Putamen (tissue), 1 donor: ENCODE results near the gene NME7.
"Not testable (repeated sequence)": the region's sequence is repeated elsewhere in the genome, so short reads cannot be mapped to it uniquely, and the experiment has no call there.

Experiments
- DNase-seq: peaks from one replicate; pipeline ENCODE4 v3.0.0-alpha.2; 2016; ENCODE audit warnings: low spot score

The NME7 gene

GRCh38 chr1:169305356-169305755, 62.2 kb downstream of the NME7 start:
- DNase-seq = no peak

- no peak for DNase-seq
Observed at GRCh38 chr1:169300854-169301253, 66.7 kb downstream of the NME7 start.

GRCh38 chr1:169298441-169298840, 69.2 kb downstream of the NME7 start:
- no peak for DNase-seq

GRCh38 chr1:169295846-169296245, 71.8 kb downstream of the NME7 start:
- no peak for DNase-seq

GRCh38 chr1:169295425-169295824, 72.2 kb downstream of the NME7 start:
- DNase-seq = no peak

- DNase-seq = no peak
Observed at GRCh38 chr1:169289016-169289415, 78.6 kb downstream of the NME7 start.

GRCh38 chr1:169288011-169288414, 79.6 kb downstream of the NME7 start:
- no peak for DNase-seq

- no peak for DNase-seq
Observed at GRCh38 chr1:169287280-169287679, 80.3 kb downstream of the NME7 start.

- DNase-seq = not testable (repeated sequence)
Observed at GRCh38 chr1:169281562-169281961, 86.0 kb downstream of the NME7 start.

DNA sequence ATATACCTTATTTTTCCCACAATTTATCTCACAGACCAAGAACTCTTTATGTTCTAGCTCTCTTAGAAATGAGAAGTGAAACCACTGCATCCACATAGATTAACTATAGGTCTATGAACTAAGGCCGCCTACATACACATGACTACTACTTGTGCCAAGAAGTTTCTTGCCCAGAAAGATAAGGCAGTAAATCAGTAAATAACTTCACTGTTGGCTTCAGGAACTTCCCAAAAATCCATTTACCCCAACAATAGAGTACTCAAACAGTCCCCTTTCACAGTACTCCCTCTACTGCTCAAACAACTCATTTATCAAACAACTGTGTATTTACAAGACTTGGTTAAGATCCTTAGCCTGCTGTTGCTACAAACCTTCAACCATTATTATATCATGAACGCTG, 96.5 kb downstream of the NME7 start:
- DNase-seq = no peak

GRCh38 chr1:169266133-169266532, 101.5 kb downstream of the NME7 start:
- no peak for DNase-seq

DNA sequence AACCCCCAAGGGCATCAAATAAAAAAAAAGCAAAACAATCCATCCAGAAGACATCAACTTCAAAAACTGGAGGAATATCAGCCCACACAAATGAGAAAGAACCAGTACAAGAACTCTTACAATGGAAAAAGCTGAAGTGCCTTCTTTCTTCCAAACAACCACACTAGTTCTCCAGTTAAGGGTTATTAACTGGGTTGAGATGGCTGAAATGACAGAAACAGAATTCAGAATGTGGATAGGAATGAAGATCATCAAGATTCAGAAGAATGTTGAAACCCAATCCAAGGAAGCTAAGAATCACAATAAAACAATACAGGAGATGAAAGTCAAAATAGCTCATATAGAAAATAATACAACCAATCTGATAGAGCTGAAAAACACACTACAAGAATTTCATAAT, 104.5 kb downstream of the NME7 start:
- DNase-seq = no peak

DNA sequence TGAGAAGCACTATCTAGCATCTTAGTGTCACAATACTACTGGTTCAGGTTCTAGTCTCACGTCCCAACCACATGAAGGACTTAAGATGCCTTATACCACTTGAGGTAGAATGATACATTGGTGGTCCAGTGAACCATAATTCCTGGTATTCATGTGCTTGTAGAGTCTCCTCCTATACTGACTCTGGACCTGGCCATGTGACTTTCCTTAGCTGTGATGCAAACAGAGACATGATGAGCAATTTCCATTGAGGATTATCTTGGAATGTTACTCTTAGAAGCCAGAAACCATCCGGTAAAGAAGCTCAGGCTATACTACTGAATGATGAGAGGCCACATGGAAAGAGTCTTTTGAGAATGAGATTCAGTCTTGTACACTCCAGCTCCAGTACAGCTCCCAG, 105.7 kb downstream of the NME7 start:
- DNase-seq = no peak

DNA sequence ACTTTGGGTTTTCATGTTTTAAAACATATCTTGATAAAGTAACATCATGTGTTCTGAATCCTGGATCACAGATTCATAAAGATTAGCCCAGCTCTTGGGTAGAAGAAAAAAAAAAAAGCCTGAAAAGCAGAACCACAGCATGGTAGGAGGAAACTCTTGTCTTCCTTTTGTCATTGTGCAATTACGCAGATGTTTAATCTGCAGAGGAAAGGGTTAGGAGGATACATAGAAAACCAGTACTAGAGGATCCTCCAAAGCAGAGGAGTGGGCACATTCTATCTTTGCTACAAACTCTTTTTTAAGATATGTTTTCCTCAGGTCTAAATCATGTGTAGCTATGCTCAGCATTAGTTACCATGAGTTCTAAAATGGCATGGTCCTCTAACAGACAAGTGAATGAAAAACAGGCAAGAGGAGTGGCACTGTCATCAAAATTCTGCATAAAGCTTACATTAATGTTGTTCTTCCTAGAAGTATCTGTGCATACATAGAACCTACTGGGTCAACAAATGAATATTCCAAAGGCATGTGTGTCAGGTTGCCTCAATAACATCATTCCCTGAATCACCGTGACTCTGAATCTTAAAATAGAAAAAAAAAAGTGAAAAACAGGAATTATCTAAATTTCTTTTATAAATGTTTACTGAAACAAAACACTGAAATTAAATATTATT, 107.0 kb downstream of the NME7 start:
- no peak for DNase-seq

DNA sequence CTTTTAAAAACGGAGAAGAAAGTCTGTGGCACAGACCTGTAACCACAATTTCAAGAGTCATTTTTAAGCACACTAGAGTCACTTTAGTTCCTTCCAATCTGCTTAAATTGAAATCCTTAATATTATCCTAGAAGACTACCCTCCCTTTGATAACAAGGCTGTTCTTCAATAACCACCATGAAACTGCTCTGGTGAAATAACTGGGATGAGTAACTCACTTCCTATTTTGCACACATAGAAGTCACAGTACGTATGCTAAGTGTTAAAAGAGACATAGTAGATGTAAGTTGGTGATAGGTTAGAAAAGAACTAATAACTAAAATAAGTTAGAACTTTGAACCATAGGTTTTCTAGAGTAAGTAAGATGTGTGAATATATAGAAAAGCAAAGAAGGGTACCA, 107.8 kb downstream of the NME7 start:
- no peak for DNase-seq

GRCh38 chr1:169250795-169251194, 116.8 kb downstream of the NME7 start:
- no peak for DNase-seq

DNA sequence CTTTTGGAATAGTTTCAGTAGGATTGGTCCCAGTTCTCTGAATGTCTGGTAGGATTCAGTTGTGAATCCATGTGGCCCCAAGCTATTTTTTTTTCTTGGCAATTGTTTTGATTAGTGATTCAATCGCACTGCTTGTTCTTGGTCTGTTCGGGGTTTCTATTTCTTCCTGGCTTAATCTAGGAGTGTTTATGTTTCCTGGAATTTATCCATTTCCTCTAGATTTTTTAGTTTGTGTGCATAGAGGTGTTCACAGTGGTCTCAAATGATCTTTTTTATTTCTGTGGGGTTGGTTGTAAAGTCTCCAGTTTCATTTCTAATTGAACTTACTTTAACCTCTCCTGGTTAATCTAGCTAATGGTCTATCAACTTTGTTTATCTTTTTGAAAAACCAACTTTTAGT, 117.6 kb downstream of the NME7 start:
- no peak for DNase-seq

DNA sequence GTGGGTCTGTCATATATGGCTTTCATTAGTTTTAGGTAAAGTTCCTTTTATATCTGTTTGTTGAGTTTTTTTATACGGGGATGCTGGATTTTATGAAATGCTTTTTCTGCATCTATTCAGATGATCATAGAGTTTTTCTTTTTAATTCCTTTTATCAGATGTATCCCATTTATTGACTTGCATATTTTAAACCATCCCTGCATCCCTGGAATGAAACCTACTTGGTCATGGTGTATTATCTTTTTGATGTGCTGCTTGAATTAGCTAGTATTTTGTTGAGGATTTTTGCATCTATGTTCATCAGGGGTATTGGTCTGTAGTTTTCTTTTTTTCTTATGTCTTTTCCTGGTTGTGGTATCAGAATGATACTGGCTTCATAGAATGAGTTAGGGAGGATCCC, 118.0 kb downstream of the NME7 start:
- no peak for DNase-seq

GRCh38 chr1:169245706-169246105, 121.9 kb downstream of the NME7 start:
- no peak for DNase-seq

- DNase-seq = no peak
Observed at GRCh38 chr1:169240449-169241232, 127.0 kb downstream of the NME7 start.

- no peak for DNase-seq
Observed at GRCh38 chr1:169236880-169237279, 130.7 kb downstream of the NME7 start.

DNA sequence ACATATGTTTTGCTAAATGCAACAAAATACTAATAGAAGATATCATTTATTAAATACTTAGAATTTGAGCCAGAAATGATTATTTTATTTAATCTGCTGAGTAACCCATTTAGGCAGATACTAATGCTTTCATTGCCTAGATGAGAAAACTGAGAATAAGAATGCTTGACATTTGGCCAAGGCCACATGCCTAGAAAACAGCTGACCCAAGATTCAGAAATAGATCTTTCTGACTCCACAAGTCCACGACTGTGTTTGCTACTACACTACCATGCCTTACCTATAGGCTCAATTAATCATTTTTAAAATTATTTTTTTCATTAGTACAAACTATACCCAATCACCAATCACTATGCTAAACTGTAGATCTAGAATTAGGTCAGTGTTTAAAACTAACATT, 131.5 kb downstream of the NME7 start:
- no peak for DNase-seq

DNA sequence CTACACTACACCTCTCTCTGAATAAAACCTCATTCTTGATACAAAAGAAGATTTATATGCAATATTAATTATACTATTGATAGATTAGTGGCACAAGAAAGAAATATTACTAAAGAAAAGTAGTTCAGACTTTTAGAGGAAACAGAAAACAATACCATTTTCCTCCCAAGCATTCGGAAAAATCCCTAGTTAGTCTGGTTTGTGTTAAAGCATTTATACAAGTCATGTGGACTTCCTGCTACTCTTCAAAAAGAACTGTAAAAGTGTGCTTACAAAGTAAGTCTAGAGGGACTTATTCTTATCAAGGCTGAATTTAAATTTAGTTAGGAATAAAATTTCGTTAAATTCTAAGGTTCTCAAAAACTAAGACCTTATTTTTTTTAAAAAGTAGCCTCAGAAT, 132.0 kb downstream of the NME7 start:
- no peak for DNase-seq

- no peak for DNase-seq
Observed at GRCh38 chr1:169234780-169235179, 132.8 kb downstream of the NME7 start.
